Mammary epithelial cell (primary cell): Measurements from ENCODE around the gene DGCR2.

Source experiments
- CTCF ChIP-seq, 2 donors: IDR thresholded peaks in 1 of 2; conservative IDR thresholded peaks in 1 of 2; 2 replicates each; pipeline ENCODE4 v1.5.1; 2011 to 2012; ENCODE audit warnings: inconsistent platforms in 2 of 2, low read length in 2 of 2, mild to moderate bottlenecking in 2 of 2, control low read depth in 1 of 2, low read depth in 1 of 2; ENCODE audit not compliant: insufficient read depth in 1 of 2; ENCODE audit errors: extremely low read depth in 1 of 2
- EZH2 ChIP-seq: IDR thresholded peaks from 2 replicates; pipeline ENCODE4 v1.6.1; 2012; ENCODE audit warnings: low read length, inconsistent platforms, borderline replicate concordance

DNA sequence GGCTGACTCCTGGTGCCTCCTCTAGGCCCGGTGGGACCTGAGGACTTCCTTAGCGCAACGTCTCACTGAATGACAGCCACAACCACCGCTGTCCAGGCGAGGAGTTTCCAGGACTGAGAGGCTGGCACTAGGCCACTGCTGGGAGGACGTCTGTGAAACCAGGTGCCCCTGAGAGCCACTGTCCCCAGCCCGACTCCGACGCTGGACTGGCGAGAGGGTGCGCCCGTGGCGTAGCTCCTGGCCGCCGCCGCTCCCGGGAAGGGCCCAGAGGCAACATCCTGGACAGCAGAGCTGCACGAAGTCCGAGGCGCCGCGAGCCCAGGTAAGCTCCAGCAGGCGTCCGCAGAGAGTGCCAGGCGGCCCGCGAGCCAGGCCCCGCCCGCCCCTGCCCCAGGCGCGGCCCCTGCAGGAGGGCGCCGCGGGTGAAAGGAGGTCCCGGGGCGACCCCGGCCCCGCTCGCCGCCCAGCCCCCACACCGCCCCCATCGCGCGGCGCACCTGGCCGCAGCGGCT is 525 bp downstream of the DGCR2 start:
- no peak for TF ChIP-seq CTCF (conservative IDR thresholded peaks at IDR 0.05 in 1 of 2, IDR thresholded peaks at IDR 0.05 in 1 of 2; ENCODE audit: extremely low read depth in 1 of 2, insufficient read depth in 1 of 2, low read depth in 1 of 2, low read length in 2 of 2)
- no peak for TF ChIP-seq EZH2
